Left colon (tissue), 2 donors: ENCODE results near the gene RHOXF1. TPM values are rescaled to one million over a fixed set of nuclear protein-coding genes. Genes with fewer than 3 reads are reported as not detected.
A peak's percentile ranks its signal among the peaks of the same experiment; 100 is the strongest.
"Not testable (repeated sequence)": the region's sequence is repeated elsewhere in the genome, so short reads cannot be mapped to it uniquely, and the experiment has no call there.

Source experiments
- ATAC-seq: fragments of 200-7000 bp; cut with Tn5 transposase; one replicate; pipeline ENCODE4 v1.9.1; 2020; ENCODE audit warnings: mild to moderate bottlenecking, moderate library complexity
- DNase-seq, 2 donors: peaks; one replicate each; pipeline ENCODE4 v3.0.0-alpha.2; 2020
- intact Hi-C, 2 donors: fragments of 100-400 bp; cut with DNase I in 1 of 2; cut with micrococcal nuclease in 1 of 2; formaldehyde crosslinking; loops; one replicate each; pipeline versions ENCODE4 v1.11.2 to v1.14.0; 2022; cut with DNase I, micrococcal nuclease
- total RNA-seq, 2 donors: library from RNA; stranded (reverse); fragmentation: NEBNext Ultra II Directional; extraction: Animal tissue kit (Norgen Biotek cat#: 25700); gene quantifications; one replicate each; pipeline ENCODE4 v1.2.1, GENCODE V29; 2021
- donor health status: DM: no; HTN: no; CAD: no.
- donor health status: DM: yes; HTN: yes; CAD: no.

The RHOXF1 gene
- total RNA-seq, 2 donors from 2014 or later = 0.47 TPM; not detected in 1

GRCh38 chrX:120101057-120101456, 14.7 kb downstream of the RHOXF1 start:
- intact Hi-C loops, ATAC-seq, DNase-seq: not testable (repeated sequence)

- DNase-seq (no peak), ATAC-seq (no peak)
- intact Hi-C loops = no loop called here
Measured at GRCh38 chrX:120090208-120090607, 25.5 kb downstream of the RHOXF1 start.

- ATAC-seq (no peak), DNase-seq (no peak)
- intact Hi-C loops = no loop called here
Measured at GRCh38 chrX:120087289-120088017, 28.3 kb downstream of the RHOXF1 start.

DNA sequence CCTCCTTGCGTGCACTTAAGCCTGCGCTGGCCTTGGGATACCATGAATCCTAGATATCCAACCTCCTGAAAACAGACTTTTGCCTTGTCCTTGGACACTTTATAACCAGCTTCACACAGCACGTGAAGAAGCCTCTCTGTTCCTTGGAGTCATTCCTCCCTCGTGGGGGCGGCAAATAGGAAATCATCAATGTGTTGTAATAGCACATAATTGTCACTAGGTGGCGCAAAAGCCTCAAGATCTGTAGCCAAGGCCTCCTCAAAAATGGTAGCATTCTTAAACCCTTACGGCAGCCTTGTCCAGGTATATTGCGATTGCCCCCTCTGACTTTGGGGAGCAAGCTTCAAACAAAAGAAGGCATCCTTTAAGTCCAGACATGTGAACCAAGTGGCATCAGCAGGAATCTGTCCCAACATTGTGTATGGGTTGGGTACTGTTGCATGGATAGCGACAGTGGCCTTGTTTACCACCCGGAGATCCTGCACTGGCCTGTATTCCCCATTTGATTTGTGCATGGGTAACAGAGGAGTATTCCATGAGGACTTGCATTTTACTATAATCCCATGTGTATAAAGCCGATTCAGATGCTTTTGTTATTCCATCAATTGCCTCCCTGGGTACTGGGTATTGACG, 30.0 kb downstream of the RHOXF1 start:
- DNase-seq, intact Hi-C loops: not testable (repeated sequence)
- peak; percentile 29 for ATAC-seq

- ATAC-seq, intact Hi-C loops: not testable (repeated sequence)
Measured at GRCh38 chrX:120077590-120077989, 38.1 kb downstream of the RHOXF1 start, which contains the start of gene RHOXF2B. RHOXF2B (minus strand) TSS chrX:120077690; CDS start chrX:120077552, 138 bp downstream.

GRCh38 chrX:120066169-120066568, 49.5 kb downstream of the RHOXF1 start:
- intact Hi-C loops, DNase-seq, ATAC-seq: not testable (repeated sequence)

More at GRCh38 chrX:120077590-120077989, 38.1 kb downstream of the RHOXF1 start, which contains the start of gene RHOXF2B:
- not testable (repeated sequence) for DNase-seq

Other genes with a start within 250 kb of the RHOXF1 start
- 10 to 100 TPM; 12.9 to 13.4 TPM for gene RNF113A, start 244.2 kb downstream of the RHOXF1 start, total RNA-seq
- 100 to 1,000 TPM; 201 to 236 TPM for gene NDUFA1, start 244.1 kb downstream of the RHOXF1 start, total RNA-seq
- not detected for gene AKAP14, start 220.0 kb downstream of the RHOXF1 start, total RNA-seq
- 1 to 10 TPM; 6.5 to 7.1 TPM for gene NKAP, start 172.2 kb downstream of the RHOXF1 start, total RNA-seq
- not detected for gene RHOXF2B, start 38.2 kb downstream of the RHOXF1 start, total RNA-seq
- gene RHOXF2, start 42.7 kb upstream of the RHOXF1 start, total RNA-seq = not detected
- 10 to 100 TPM in 1 of 2 donors, 1 to 10 TPM in 1; 9.3 to 13.4 TPM for gene ZBTB33, start 134.9 kb upstream of the RHOXF1 start, total RNA-seq
- 1 to 10 TPM in 1 of 2 donors, under 1 TPM in 1; 0.67 to 2.5 TPM for gene TMEM255A, start 195.5 kb upstream of the RHOXF1 start, total RNA-seq
- gene ATP1B4, start 246.2 kb upstream of the RHOXF1 start, total RNA-seq = not detected